ACHN (cell line): ENCODE results near the gene NUTM2G.
"Not testable (repeated sequence)": the region's sequence is repeated elsewhere in the genome, so short reads cannot be mapped to it uniquely, and the experiment has no call there.

ENCODE experiments used
- DNase-seq: peaks from one replicate; pipeline ENCODE4 v3.0.0-alpha.2; 2015
- in situ Hi-C: cut with HindIII; loops from 2 replicates; pipeline ENCODE4 v1.10.0; 2017; ENCODE audit warnings: low sequenced_read_pairs, low pct_ligation_motif_present, low pct_unique_long_range_greater_than_20kb

The NUTM2G gene

GRCh38 chr9:96938957-96939665, 10.5 kb downstream of the NUTM2G start:
- DNase-seq, in situ Hi-C loops: not testable (repeated sequence)

- DNase-seq, in situ Hi-C loops: not testable (repeated sequence)
Measured at GRCh38 chr9:96940982-96941381, 12.3 kb downstream of the NUTM2G start.

GRCh38 chr9:96941628-96942027, 13.0 kb downstream of the NUTM2G start:
- in situ Hi-C loops: not testable (repeated sequence)

GRCh38 chr9:96942181-96942580, 13.5 kb downstream of the NUTM2G start:
- in situ Hi-C loops: not testable (repeated sequence)

More at GRCh38 chr9:96941628-96942027, 13.0 kb downstream of the NUTM2G start:
- DNase-seq: not testable (repeated sequence)

GRCh38 chr9:96949346-96949745, 20.7 kb downstream of the NUTM2G start:
- in situ Hi-C loops, DNase-seq: not testable (repeated sequence)

More at GRCh38 chr9:96942181-96942580, 13.5 kb downstream of the NUTM2G start:
- not testable (repeated sequence) for DNase-seq

- DNase-seq, in situ Hi-C loops: not testable (repeated sequence)
Measured at GRCh38 chr9:96950539-96950938, 21.9 kb downstream of the NUTM2G start.

- in situ Hi-C loops, DNase-seq: not testable (repeated sequence)
Measured at GRCh38 chr9:96967591-96967990, 38.9 kb downstream of the NUTM2G start.

- in situ Hi-C loops: not testable (repeated sequence)
Measured at GRCh38 chr9:96972552-96972951, 43.9 kb downstream of the NUTM2G start.

GRCh38 chr9:96974037-96974436, 45.4 kb downstream of the NUTM2G start:
- in situ Hi-C loops, DNase-seq: not testable (repeated sequence)

More at GRCh38 chr9:96972552-96972951, 43.9 kb downstream of the NUTM2G start:
- DNase-seq: not testable (repeated sequence)

- in situ Hi-C loops, DNase-seq: not testable (repeated sequence)
Measured at GRCh38 chr9:96983496-96984122, 55.0 kb downstream of the NUTM2G start.

- DNase-seq, in situ Hi-C loops: not testable (repeated sequence)
Measured at GRCh38 chr9:96984139-96984538, 55.5 kb downstream of the NUTM2G start.

- DNase-seq, in situ Hi-C loops: not testable (repeated sequence)
Measured at GRCh38 chr9:96984887-96985286, 56.2 kb downstream of the NUTM2G start.
